HL-60 (cell line): ENCODE data around the gene TMCO4.

Experiments
- CTCF ChIP-seq: IDR thresholded peaks from one replicate; pipeline ENCODE4 v1.5.1; 2011; ENCODE audit warnings: low read length, control low read depth, inconsistent platforms; ENCODE audit not compliant: insufficient read depth
- GABPA ChIP-seq: IDR thresholded peaks from 2 replicates; pipeline ENCODE4 v1.6.1; 2012; ENCODE audit warnings: low read depth
- POLR2AphosphoS5 ChIP-seq: IDR thresholded peaks from 2 replicates; pipeline ENCODE4 v1.6.1; 2012; ENCODE audit warnings: low read depth
- REST ChIP-seq: IDR thresholded peaks from 2 replicates; pipeline ENCODE4 v1.6.1; 2012; ENCODE audit warnings: low read depth; ENCODE audit not compliant: insufficient replicate concordance
- SPI1 ChIP-seq: IDR thresholded peaks from 2 replicates; pipeline ENCODE4 v1.6.1; 2012; ENCODE audit warnings: low read depth, mild to moderate bottlenecking, borderline replicate concordance

- no peak for TF ChIP-seq REST
- TF ChIP-seq CTCF: no peak
- no peak for TF ChIP-seq POLR2AphosphoS5
- no peak for TF ChIP-seq GABPA
- TF ChIP-seq SPI1: no peak
Measured at GRCh38 chr1:19757641-19758040, 42.1 kb downstream of the TMCO4 start.
